Stimulated activated naive CD4-positive, alpha-beta T cell treated with Interleukin-2 at 50 U/mL for 16 hours (primary cell): ENCODE results near the gene ARF6.
"Not testable (repeated sequence)": the region's sequence is repeated elsewhere in the genome, so short reads cannot be mapped to it uniquely, and the experiment has no call there.

Source experiments
- DNase-seq: peaks from one replicate; lab custom pipeline; 2025; lab: John Stamatoyannopoulos, UW

The ARF6 gene

DNA sequence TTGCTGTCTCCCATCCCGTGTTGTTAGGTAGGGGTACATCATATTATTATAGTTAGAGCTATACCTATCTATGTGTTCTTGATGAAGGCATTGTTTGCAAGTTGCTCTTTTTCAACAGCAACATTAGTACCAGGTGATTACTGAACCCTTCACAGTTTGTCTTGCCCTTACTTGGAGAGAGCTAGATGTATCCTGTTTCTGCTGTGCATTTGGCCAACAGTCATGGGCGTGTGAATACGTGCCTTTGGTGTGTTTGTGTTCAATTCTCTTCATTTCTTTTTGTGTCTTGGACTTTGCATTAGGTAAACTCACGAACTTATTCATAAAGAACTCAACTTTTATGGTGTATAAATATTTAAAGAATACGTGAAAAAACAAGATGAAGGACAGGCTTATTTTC, 14.3 kb downstream of the ARF6 start:
- DNase-seq, result no peak

DNA sequence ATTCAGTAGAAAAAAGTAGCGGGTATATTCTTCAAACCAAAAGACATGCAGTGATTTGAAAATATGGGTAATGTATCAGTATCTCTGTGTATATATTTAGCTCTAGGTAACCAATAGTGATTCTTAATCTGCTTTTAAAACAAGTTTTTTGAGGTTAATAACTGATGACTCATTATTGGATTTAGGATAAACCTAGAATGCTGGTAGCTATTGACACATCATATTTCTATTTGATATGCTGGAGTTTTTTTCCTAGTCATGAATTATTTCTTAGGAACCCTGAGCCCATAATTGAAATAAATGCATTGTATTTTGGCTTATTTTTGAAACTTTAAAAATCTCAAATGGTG, 15.5 kb downstream of the ARF6 start:
- no peak for DNase-seq

GRCh38 chr14:49909016-49909415, 16.1 kb downstream of the ARF6 start:
- no peak for DNase-seq

GRCh38 chr14:49915085-49915484, 22.2 kb downstream of the ARF6 start:
- DNase-seq, result no peak

DNA sequence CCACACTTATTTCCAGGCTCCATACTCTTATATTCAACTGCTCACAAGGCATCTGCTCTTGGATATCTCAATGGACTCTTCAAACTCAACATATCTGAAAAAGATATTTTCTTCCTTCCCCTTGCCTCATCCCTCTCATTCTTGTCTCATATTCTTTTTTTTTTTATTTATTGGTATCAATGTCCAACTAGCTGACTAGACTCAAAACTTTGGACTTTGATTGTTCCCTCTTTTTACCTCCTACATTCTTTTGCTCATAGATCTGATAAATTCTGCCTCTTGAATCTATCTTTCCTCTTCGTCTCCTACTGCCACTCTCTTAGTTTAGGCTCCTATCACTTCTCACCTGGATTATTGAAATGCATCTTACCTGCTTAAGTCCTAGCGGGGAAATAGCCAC, 25.8 kb downstream of the ARF6 start:
- no peak for DNase-seq

DNA sequence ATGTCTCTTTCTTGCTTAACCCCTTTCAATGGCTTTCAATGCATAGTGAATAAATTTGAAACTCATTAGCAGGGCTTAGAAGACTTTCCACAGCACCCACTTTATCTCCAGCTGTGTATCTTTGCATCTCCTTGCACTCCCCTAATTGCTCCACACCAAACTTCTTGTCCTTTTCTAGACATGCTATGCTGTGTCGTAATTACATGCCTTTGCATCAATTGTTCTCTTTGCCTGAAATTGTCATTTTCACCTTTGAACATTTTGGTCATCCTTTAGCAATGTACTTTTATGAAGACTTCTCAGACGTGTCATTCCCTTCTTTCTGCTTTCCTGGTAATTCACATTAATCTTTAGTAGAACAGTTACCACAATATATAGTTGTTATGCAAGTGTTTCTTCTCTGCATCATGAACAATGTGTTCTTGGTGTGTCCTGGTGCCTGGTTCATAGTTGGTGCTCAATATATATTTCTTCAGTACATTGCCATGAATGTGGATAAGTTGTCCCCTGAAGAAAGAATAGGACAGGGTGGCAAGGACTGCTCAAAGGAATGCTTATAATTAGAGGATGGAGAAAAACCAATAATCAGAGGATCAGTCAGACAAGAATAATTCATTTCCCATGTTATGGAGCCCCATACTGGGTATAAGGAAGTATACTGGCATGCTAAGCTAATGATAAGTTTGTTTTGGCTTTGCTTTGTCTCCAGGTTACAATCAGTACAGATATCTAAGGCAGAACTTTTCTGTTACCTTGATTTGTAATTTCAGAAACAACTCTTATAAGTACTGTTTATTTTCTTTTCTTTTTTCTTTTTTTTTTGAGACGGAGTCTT, 27.2 kb downstream of the ARF6 start:
- DNase-seq, result no peak

- no peak for DNase-seq
Measured at GRCh38 chr14:49920935-49921334, 28.1 kb downstream of the ARF6 start.

DNA sequence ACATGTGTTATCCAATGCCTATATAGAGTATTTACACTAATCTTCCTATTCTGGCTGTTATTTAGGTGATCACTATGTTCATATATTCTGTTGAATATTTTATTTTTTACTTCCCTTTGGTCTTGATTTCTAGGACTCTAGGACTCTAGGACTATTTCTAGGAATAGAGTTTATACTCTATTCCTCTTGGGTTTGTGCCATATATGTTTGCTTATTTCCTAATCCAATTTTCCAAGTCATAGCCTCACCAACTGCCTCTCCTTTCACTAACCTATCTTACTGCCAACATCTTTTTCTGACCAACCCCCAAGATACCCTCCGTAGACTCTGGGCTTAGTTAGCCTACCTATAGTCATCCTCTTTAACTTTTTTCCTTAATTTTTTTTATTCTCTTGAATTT, 28.5 kb downstream of the ARF6 start:
- DNase-seq, result no peak

GRCh38 chr14:49923442-49923841, 30.6 kb downstream of the ARF6 start:
- DNase-seq, result no peak

GRCh38 chr14:49923881-49924280, 31.0 kb downstream of the ARF6 start:
- DNase-seq, result no peak

GRCh38 chr14:49924852-49925251, 32.0 kb downstream of the ARF6 start:
- DNase-seq, result no peak

DNA sequence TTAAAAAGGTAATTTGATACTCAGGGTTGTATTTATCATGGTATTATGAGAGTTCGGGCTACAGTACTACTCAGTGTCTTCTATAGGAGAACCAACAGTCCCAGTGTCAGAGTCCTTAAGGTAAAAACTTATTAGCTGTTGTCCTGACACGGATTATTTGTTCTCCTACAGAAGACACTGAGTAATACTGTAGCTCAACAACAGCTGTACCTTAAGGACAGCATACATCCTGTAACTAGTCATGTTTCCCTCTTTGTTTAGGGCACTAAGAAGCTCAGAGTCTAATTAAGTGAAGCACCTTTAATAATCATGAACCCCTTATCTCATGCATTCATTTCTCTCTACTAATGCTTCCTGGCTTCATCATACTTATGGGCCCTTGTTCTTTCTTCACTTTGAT, 33.9 kb downstream of the ARF6 start:
- no peak for DNase-seq

DNA sequence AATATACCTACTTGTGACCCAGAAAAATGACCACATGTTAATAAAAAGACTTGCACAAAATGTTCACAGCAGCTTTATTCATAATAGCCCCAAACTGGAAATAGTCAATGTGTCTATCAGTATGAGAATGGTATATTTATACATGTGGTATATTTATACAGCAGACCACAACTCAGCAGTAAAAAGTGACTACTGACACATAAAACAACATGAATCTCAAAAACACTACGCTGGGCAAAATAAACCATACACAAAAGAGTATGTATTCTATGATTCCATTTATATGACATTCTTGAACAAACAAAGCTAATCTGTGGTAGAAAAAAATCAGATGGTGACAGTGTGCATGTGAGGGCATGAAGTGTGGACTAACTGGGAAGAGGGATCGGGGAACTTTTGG, 35.1 kb downstream of the ARF6 start:
- no peak for DNase-seq

DNA sequence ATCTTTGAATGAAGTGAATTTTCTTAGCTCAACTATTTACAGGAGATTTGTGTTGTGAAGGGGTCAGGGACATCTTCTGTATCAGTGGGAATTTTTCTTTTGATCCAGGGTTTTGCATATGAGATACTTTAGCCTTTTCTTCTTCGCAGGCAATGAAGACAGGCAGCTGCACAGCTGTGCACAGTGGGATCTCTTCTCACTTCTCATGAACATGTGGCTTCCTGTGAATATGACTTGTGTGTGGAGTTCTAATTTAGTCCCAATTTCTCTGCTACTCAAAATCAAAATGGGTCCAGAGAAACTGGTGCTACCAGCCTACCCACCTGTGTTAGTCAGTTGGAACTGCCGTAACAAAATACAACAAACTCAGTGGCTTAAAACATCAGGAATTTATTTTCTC, 37.8 kb downstream of the ARF6 start:
- no peak for DNase-seq

DNA sequence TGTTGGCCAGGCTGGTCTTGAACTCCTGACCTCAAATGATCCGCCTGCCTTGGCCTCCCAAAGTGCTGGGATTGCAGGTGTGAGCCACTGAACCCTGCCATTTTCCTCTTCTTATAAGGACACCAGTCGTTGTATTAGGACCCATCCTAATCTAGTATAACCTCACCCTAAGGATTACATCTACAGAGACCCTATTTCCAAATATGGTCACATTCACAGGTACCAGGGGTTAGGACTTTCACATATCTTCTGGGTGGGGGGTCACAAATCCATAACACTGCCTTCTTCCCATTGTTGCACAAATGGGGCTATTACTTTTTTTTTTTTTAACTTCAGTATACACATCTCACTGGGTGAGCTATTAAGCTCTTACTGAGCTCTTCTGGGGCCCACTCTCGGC, 38.6 kb downstream of the ARF6 start:
- DNase-seq, result no peak

- no peak for DNase-seq
Measured at GRCh38 chr14:49933128-49933527, 40.2 kb downstream of the ARF6 start.

DNA sequence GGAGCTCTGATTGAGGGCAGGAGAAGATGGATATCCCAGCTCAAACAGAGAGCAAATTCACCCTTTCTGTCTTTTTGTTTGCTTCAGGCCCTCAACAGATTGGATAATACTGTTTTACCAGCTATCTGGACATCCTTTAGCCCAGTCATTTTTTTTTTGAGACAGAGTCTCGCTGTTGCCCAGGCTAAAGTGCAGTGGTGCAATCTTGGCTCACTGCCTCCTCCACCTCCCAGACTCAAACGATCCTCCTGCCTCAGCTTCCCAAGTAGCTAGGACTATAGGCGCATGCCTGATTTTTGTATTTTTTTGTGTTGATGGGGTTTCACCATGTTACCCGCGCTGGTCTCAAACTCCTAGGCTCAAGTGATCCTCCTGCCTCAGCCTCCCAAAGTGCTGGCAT, 40.8 kb downstream of the ARF6 start:
- DNase-seq, result no peak

DNA sequence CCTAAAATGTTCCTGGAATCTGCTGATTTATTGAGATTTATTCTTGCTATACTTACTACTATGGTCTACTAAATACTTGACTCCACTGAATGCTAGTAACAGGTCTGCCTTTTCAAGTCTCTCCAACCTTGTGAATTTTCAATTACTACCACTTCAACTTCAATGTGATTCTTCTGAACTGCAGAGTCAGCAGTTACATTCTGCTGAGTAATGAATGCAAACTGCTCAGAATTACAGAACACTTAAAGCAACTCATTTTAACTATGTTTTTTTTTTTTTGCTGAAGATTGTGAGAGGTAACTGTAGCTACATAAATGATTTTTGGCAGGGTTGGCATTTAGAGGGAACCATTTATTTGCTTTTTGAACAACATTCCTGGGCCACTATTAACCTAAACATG, 41.8 kb downstream of the ARF6 start:
- DNase-seq, result no peak

DNA sequence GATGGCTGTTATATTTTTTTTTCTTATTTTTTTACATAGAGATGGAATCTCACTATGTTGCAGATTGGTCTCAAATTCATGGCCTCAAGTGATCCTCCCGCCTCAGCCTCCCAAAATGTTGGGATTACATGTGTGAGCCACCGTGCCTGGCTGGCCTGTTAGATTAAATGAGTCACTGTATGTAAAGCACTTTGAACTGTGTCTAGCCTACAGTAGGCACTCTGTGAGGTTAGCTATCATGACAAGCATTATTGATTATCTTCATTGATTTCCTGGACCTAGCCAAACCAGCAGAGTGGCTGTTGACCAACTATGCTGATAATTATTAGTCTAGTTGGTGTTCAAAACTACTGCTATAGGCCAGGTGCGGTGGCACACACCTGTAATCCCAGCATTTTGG, 42.6 kb downstream of the ARF6 start:
- DNase-seq, result no peak

DNA sequence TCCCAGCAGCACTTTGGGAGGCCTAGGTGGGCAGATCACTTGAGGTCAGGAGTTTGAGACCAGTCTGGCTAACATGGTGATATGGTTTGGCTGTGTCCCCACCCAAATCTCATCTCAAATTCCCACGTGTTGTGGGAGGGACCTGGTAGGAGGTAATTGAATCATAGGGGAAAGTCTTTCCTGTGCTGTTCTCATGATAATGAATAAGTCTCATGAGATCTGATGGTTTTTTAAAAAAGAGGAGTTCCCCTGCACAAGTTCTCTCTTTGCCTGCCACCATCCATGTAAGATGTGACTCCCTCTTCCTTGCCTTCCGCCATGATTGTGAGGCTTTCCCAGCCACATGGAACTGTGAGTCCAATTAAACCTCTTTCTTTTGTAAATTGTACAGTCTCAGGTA, 43.4 kb downstream of the ARF6 start:
- not testable (repeated sequence) for DNase-seq

DNA sequence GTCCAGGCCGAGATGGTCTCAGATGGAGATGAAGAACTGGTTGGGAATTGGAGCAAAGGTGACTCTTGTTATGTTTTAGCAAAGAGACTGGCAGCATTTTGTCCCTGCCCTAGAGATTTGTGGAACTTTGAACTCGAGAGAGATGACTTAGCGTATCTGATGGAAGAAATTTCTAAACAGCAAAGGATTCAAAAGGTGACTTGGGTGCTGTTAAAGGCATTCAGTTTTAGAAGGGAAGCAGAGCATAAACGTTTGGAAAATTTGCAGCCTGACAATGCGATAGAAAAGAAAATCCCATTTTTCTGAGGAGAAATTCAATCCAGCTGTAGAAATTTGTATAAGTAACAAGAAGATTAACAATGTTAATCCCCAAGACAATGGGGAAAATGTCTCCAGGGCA, 44.0 kb downstream of the ARF6 start:
- DNase-seq, result not testable (repeated sequence)

- DNase-seq, result not testable (repeated sequence)
Measured at GRCh38 chr14:49939215-49939614, 46.3 kb downstream of the ARF6 start.

- DNase-seq, result no peak
Measured at GRCh38 chr14:49939884-49940510, 47.1 kb downstream of the ARF6 start.
